Natural killer cell (primary cell): Measurements from ENCODE around the gene STIP1. TPM values are rescaled to one million over a fixed set of nuclear protein-coding genes. Genes with fewer than 3 reads are reported as not detected.

Source experiments
- ATAC-seq, 3 donors: fragments of 150-1000 bp in 2 of 3; fragments of 200-7000 bp in 1 of 3; cut with Tn5 transposase; 1 replicate in 1 of 3; 2 replicates in 2 of 3; pipeline ENCODE4 v1.10.0; 2021; ENCODE audit warnings: mild to moderate bottlenecking in 2 of 3, moderate library complexity in 2 of 3
- DNase-seq, 2 donors: peaks; one replicate each; pipeline versions ENCODE4 v3.0.0 to v3.0.0-alpha.2; 2013 to 2021; ENCODE audit warnings: mixed read lengths in 1 of 2
- H3K27ac ChIP-seq: one replicate; pipeline ENCODE4 v1.5.1; 2013; ENCODE audit warnings: mild to moderate bottlenecking, low read length
- H3K27me3 ChIP-seq: one replicate; pipeline ENCODE4 v1.6.1; 2013; ENCODE audit warnings: low read length; ENCODE audit not compliant: control insufficient read depth, insufficient read depth
- H3K36me3 ChIP-seq: one replicate; pipeline ENCODE4 v1.6.1; 2013; ENCODE audit warnings: low read length; ENCODE audit not compliant: control insufficient read depth, insufficient read depth
- H3K4me1 ChIP-seq: one replicate; pipeline ENCODE4 v1.6.1; 2013; ENCODE audit warnings: low read length; ENCODE audit not compliant: control insufficient read depth, insufficient read depth
- H3K4me3 ChIP-seq: one replicate; pipeline ENCODE4 v1.5.1; 2013; ENCODE audit warnings: low read length
- H3K9me3 ChIP-seq: one replicate; pipeline ENCODE4 v1.6.1; 2013; ENCODE audit warnings: low read length; ENCODE audit not compliant: control insufficient read depth, insufficient read depth
- H3K27ac Mint-ChIP-seq, 2 donors: one replicate each; pipeline ENCODE4 v1.8.0; 2022; ENCODE audit warnings: mild to moderate bottlenecking in 2 of 2, mixed read lengths in 2 of 2, moderate library complexity in 1 of 2
- H3K27me3 Mint-ChIP-seq, 2 donors: one replicate each; pipeline ENCODE4 v1.8.0; 2022; ENCODE audit warnings: low read depth in 2 of 2, mixed read lengths in 2 of 2
- H3K36me3 Mint-ChIP-seq: one replicate; pipeline ENCODE4 v1.8.0; 2022; ENCODE audit warnings: mixed read lengths
- H3K4me1 Mint-ChIP-seq, 2 donors: one replicate each; pipeline ENCODE4 v1.8.0; 2022; ENCODE audit warnings: mixed read lengths in 2 of 2
- H3K4me3 Mint-ChIP-seq: one replicate; pipeline ENCODE4 v1.8.0; 2022; ENCODE audit warnings: mild to moderate bottlenecking, moderate library complexity, mixed read lengths
- H3K9me3 Mint-ChIP-seq, 2 donors: one replicate each; pipeline ENCODE4 v1.8.0; 2022; ENCODE audit warnings: mixed read lengths in 2 of 2
- WGBS: methylation state at CpG from one replicate; pipeline ENCODE4 v1.1.7; 2013; ENCODE audit warnings: missing lambda C conversion rate; ENCODE audit not compliant: insufficient coverage; 5-methylcytosine and 5-hydroxymethylcytosine counted together
- intact Hi-C: fragments of 100-400 bp; cut with micrococcal nuclease; formaldehyde crosslinking; loops from one replicate; pipeline ENCODE4 v1.14.2; 2022
- total RNA-seq, 4 donors: library from RNA; stranded (reverse); fragments of 120-200 nt in 1 of 4; gene quantifications; one replicate each; pipeline versions ENCODE4 v1.2.3 to v1.2.4, GENCODE V29; 2013 to 2022
- TF ChIP-seq, protein P1 (sequence below): fragments of 200-600 bp; IDR thresholded peaks from one replicate; pipeline ENCODE4 v1.8.0; 2022; ENCODE audit warnings: antibody characterized with exemption

Gene STIP1
- total RNA-seq, 3 donors from 2014 or later (not counting 1 experiment from before 2014, with no cell fraction given): 80.9 to 110 (median 85.1) TPM

DNA sequence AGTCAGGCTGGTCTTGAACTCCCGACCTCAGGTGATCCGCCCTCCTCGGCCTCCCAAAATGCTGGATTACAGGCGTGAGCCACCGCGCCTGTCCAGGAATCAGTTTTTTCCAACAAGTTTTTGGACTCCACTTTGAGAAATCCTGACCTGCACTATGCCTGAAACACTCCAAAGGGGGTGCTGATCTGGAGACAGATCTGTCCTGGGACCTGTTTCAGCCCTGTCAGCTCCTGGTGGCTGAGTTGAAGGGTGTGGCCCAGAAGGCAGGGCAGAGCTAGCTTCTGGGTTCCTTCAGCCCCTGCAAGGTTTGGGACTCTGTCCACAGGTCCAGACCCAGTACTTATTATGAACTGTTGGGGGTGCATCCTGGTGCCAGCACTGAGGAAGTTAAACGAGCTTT lies 45.6 kb downstream of the STIP1 start:
- Histone ChIP-seq H3K4me1 (peaks cover 65% of the 10 kb centered on the region), H3K9me3 (no peaks in the 10 kb centered on the region), H3K27me3 (no peaks in the 10 kb centered on the region), H3K36me3 (peaks cover 2% of the 10 kb centered on the region), H3K4me3 (no peak overlapping the region), H3K27ac (no peak overlapping the region)
- Mint-ChIP-seq H3K27me3 (no peaks in the 10 kb centered on the region), H3K36me3 (no peaks in the 10 kb centered on the region), H3K4me1 (peaks cover 22 to 43% of the 10 kb centered on the region in 2 donors), H3K9me3 (no peaks in the 10 kb centered on the region), H3K4me3 (peak overlapping the region; percentile 81), H3K27ac (peak overlapping the region; percentile 48 to 93)
- ATAC-seq: no peak
- WGBS: 89% methylated on average over 7 of the region's 7 CpGs
- intact Hi-C loops: no loop called here
- no peak for DNase-seq
- TF ChIP-seq, protein P1, sequence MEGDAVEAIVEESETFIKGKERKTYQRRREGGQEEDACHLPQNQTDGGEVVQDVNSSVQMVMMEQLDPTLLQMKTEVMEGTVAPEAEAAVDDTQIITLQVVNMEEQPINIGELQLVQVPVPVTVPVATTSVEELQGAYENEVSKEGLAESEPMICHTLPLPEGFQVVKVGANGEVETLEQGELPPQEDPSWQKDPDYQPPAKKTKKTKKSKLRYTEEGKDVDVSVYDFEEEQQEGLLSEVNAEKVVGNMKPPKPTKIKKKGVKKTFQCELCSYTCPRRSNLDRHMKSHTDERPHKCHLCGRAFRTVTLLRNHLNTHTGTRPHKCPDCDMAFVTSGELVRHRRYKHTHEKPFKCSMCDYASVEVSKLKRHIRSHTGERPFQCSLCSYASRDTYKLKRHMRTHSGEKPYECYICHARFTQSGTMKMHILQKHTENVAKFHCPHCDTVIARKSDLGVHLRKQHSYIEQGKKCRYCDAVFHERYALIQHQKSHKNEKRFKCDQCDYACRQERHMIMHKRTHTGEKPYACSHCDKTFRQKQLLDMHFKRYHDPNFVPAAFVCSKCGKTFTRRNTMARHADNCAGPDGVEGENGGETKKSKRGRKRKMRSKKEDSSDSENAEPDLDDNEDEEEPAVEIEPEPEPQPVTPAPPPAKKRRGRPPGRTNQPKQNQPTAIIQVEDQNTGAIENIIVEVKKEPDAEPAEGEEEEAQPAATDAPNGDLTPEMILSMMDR: no peak

GRCh38 chr11:64232182-64232966 lies 46.4 kb downstream of the STIP1 start:
- Histone ChIP-seq H3K36me3 (peaks cover 2% of the 10 kb centered on the region), H3K4me1 (peaks cover 57% of the 10 kb centered on the region), H3K4me3 (no peak overlapping the region), H3K27me3 (no peaks in the 10 kb centered on the region), H3K27ac (no peak overlapping the region), H3K9me3 (no peaks in the 10 kb centered on the region)
- DNase-seq: peak in 1 of 2 donors; percentile 28
- intact Hi-C loops: no loop called here
- Mint-ChIP-seq H3K4me1 (peaks cover 15 to 40% of the 10 kb centered on the region in 2 donors), H3K27me3 (no peaks in the 10 kb centered on the region), H3K27ac (peak overlapping the region; percentile 65 to 93), H3K4me3 (peak overlapping the region; percentile 64), H3K9me3 (no peaks in the 10 kb centered on the region), H3K36me3 (no peaks in the 10 kb centered on the region)
- ATAC-seq: no peak
- TF ChIP-seq, protein P1: no peak
- 89% methylated on average over 15 of the region's 15 CpGs for WGBS

GRCh38 chr11:64232967-64233315 lies 47.0 kb downstream of the STIP1 start:
- ATAC-seq (no peak), DNase-seq (no peak)
- TF ChIP-seq, protein P1: no peak
- WGBS: 94% methylated on average over 8 of the region's 8 CpGs
- Mint-ChIP-seq H3K27me3 (no peaks in the 10 kb centered on the region), H3K4me1 (peaks cover 13 to 34% of the 10 kb centered on the region in 2 donors), H3K9me3 (no peaks in the 10 kb centered on the region), H3K4me3 (peak overlapping the region; percentile 42), H3K27ac (peak overlapping the region; percentile 65 to 93), H3K36me3 (no peaks in the 10 kb centered on the region)
- no peak overlapping the region for H3K27ac ChIP-seq
- intact Hi-C loops: no loop called here
- H3K27me3 ChIP-seq: no peaks in the 10 kb centered on the region
- peaks cover 59% of the 10 kb centered on the region for H3K4me1 ChIP-seq
- peaks cover 5% of the 10 kb centered on the region for H3K36me3 ChIP-seq
- H3K4me3 ChIP-seq: no peak overlapping the region
- H3K9me3 ChIP-seq: no peaks in the 10 kb centered on the region
